ENCODE data around the gene DIPK1C.

GRCh38 chr18:74501386-74501785 lies 44.3 kb upstream of the DIPK1C start:
- TF ChIP-seq CTCF (IDR thresholded peaks at IDR 0.05) (no peak), ZFX (IDR thresholded peaks at IDR 0.05; ENCODE audit: borderline replicate concordance) (no peak)

Data from 22Rv1 (cell line).